WTC11 (cell line): ENCODE results near the gene IRF2. TPM values are rescaled to one million over a fixed set of nuclear protein-coding genes. Genes with fewer than 3 reads are reported as not detected.

Experiments
- ATAC-seq: fragments of 200-7000 bp; cut with Tn5 transposase; 2 replicates; pipeline ENCODE4 v1.10.0; 2021; ENCODE audit warnings: mild to moderate bottlenecking, moderate library complexity
- CTCF ChIA-PET: fragments of 300-600 bp; sonication (Branson Sonifier 250); formaldehyde crosslinking; loops from one replicate; lab custom pipeline; 2021; ENCODE audit warnings: antibody characterized with exemption; lab: Charles Lee
- POLR2A ChIA-PET: fragments of 350-600 bp; sonication (Branson Sonifier 250); formaldehyde crosslinking; loops from one replicate; lab custom pipeline; 2021; ENCODE audit warnings: antibody characterized with exemption; lab: Charles Lee
- DNase-seq: peaks from one replicate; pipeline ENCODE4 v3.0.0; 2021; ENCODE audit warnings: low spot score
- H3K27ac Mint-ChIP-seq: 2 replicates; pipeline ENCODE4 v1.8.0; 2021; ENCODE audit warnings: mixed read lengths
- H3K27me3 Mint-ChIP-seq: 2 replicates; pipeline ENCODE4 v1.8.0; 2021; ENCODE audit warnings: low read depth, mild to moderate bottlenecking, moderate library complexity, mixed read lengths
- H3K36me3 Mint-ChIP-seq: 2 replicates; pipeline ENCODE4 v1.8.0; 2021; ENCODE audit warnings: mixed read lengths
- H3K4me1 Mint-ChIP-seq: 2 replicates; pipeline ENCODE4 v1.8.0; 2022; ENCODE audit warnings: mixed read lengths
- H3K4me3 Mint-ChIP-seq: 2 replicates; pipeline ENCODE4 v1.8.0; 2021; ENCODE audit warnings: mild to moderate bottlenecking, moderate library complexity, mixed read lengths
- H3K9me3 Mint-ChIP-seq: 2 replicates; pipeline ENCODE4 v1.8.0; 2021; ENCODE audit warnings: mixed read lengths
- ARID4B ChIP-seq: sonication (generic); formaldehyde crosslinking; IDR thresholded peaks from 2 replicates; pipeline ENCODE4 v1.8.0; 2023; ENCODE audit warnings: missing genetic modification reagents, mild to moderate bottlenecking, borderline replicate concordance
- ATF1 ChIP-seq: sonication (generic); formaldehyde crosslinking; IDR thresholded peaks from 2 replicates; pipeline ENCODE4 v1.8.1; 2023; ENCODE audit warnings: mild to moderate bottlenecking, moderate library complexity, missing genetic modification reagents
- E2F4 ChIP-seq: sonication (generic); formaldehyde crosslinking; IDR thresholded peaks from 2 replicates; pipeline ENCODE4 v1.8.1; 2022; ENCODE audit warnings: low read depth, mild to moderate bottlenecking, moderate library complexity, missing genetic modification reagents, borderline replicate concordance
- E2F5 ChIP-seq: sonication (generic); formaldehyde crosslinking; IDR thresholded peaks from 2 replicates; pipeline ENCODE4 v1.8.1; 2022; ENCODE audit warnings: mild to moderate bottlenecking, moderate library complexity, missing genetic modification reagents
- ELF4 ChIP-seq: sonication (generic); formaldehyde crosslinking; IDR thresholded peaks from 2 replicates; pipeline ENCODE4 v1.8.1; 2022; ENCODE audit warnings: low read depth, mild to moderate bottlenecking, moderate library complexity, missing genetic modification reagents
- ESRRA ChIP-seq: sonication (generic); formaldehyde crosslinking; IDR thresholded peaks from 2 replicates; pipeline ENCODE4 v1.8.1; 2022; ENCODE audit warnings: mild to moderate bottlenecking, missing genetic modification reagents, borderline replicate concordance
- GABPB1 ChIP-seq: sonication (generic); formaldehyde crosslinking; IDR thresholded peaks from 2 replicates; pipeline ENCODE4 v1.8.1; 2023; ENCODE audit warnings: mild to moderate bottlenecking, missing genetic modification reagents
- IRF2 ChIP-seq: sonication (generic); formaldehyde crosslinking; IDR thresholded peaks from 2 replicates; pipeline ENCODE4 v1.8.0; 2022; ENCODE audit warnings: low read depth, missing genetic modification reagents, borderline replicate concordance
- KAT7 ChIP-seq: sonication (generic); formaldehyde crosslinking; IDR thresholded peaks from 2 replicates; pipeline ENCODE4 v1.8.1; 2023; ENCODE audit warnings: missing genetic modification reagents, mild to moderate bottlenecking, borderline replicate concordance
- MAX ChIP-seq: sonication (generic); formaldehyde crosslinking; IDR thresholded peaks from 2 replicates; pipeline ENCODE4 v1.8.0; 2022; ENCODE audit warnings: mild to moderate bottlenecking, missing genetic modification reagents
- NR2C2 ChIP-seq: sonication (generic); formaldehyde crosslinking; IDR thresholded peaks from 2 replicates; pipeline ENCODE4 v1.8.0; 2022; ENCODE audit warnings: mild to moderate bottlenecking, missing genetic modification reagents
- RELA ChIP-seq: sonication (generic); formaldehyde crosslinking; IDR thresholded peaks from 2 replicates; pipeline ENCODE4 v1.8.1; 2022; ENCODE audit warnings: missing genetic modification reagents, mild to moderate bottlenecking, borderline replicate concordance
- STAT6 ChIP-seq: sonication (generic); formaldehyde crosslinking; conservative IDR thresholded peaks from 2 replicates; pipeline ENCODE4 v1.8.1; 2023; ENCODE audit warnings: mild to moderate bottlenecking, low read depth, missing genetic modification reagents, moderate library complexity
- TEAD4 ChIP-seq: sonication (generic); formaldehyde crosslinking; IDR thresholded peaks from 2 replicates; pipeline ENCODE4 v1.8.0; 2022; ENCODE audit warnings: mild to moderate bottlenecking, missing genetic modification reagents
- TP53 ChIP-seq: sonication (generic); formaldehyde crosslinking; IDR thresholded peaks from 2 replicates; pipeline ENCODE4 v1.8.1; 2023; ENCODE audit warnings: mild to moderate bottlenecking, missing genetic modification reagents
- ZBTB21 ChIP-seq: sonication (generic); formaldehyde crosslinking; IDR thresholded peaks from 2 replicates; pipeline ENCODE4 v1.8.1; 2023; ENCODE audit warnings: mild to moderate bottlenecking, missing genetic modification reagents, borderline replicate concordance
- ZNF232 ChIP-seq: sonication (generic); formaldehyde crosslinking; IDR thresholded peaks from 2 replicates; pipeline ENCODE4 v1.8.0; 2022; ENCODE audit warnings: mild to moderate bottlenecking, missing genetic modification reagents
- ZNF317 ChIP-seq: sonication (generic); formaldehyde crosslinking; IDR thresholded peaks from 2 replicates; pipeline ENCODE4 v1.8.1; 2023; ENCODE audit warnings: low read depth, mild to moderate bottlenecking, moderate library complexity, missing genetic modification reagents, borderline replicate concordance
- ZNF423 ChIP-seq: fragments of 250-450 bp; sonication (Bioruptor Pico); IDR thresholded peaks from 2 replicates; pipeline ENCODE4 v2.1.2; 2022; ENCODE audit warnings: mild to moderate bottlenecking, moderate library complexity
- ZNF512 ChIP-seq: sonication (generic); formaldehyde crosslinking; IDR thresholded peaks from 2 replicates; pipeline ENCODE4 v1.8.1; 2022; ENCODE audit warnings: missing genetic modification reagents, borderline replicate concordance
- total RNA-seq: library from RNA; stranded (reverse); gene quantifications from 3 replicates; pipeline ENCODE4 v1.2.3, GENCODE V29; 2021

IRF2 gene
- total RNA-seq, 1 experiment from 2014 or later = 11.8 TPM

- peaks cover 33% of the 10 kb centered on the region for H3K4me1 Mint-ChIP-seq
- no peak for TF ChIP-seq ARID4B
- TF ChIP-seq TP53 (CRISPR knock-in tag) = no peak
- no peak for TF ChIP-seq E2F4 (CRISPR knock-in tag)
- TF ChIP-seq ATF1 (CRISPR knock-in tag) = no peak
- no peak for TF ChIP-seq ESRRA (CRISPR knock-in tag)
- TF ChIP-seq MAX (CRISPR knock-in tag) = no peak
- TF ChIP-seq ZNF232 (CRISPR knock-in tag) = no peak
- TF ChIP-seq ZBTB21 (CRISPR knock-in tag) = no peak
- no peak for TF ChIP-seq TEAD4 (CRISPR knock-in tag)
- TF ChIP-seq ZNF512 (CRISPR knock-in tag) = no peak
- no peak for TF ChIP-seq STAT6 (CRISPR knock-in tag)
- no peak for TF ChIP-seq ELF4
- TF ChIP-seq ZNF423 (CRISPR knock-in tag) = no peak
- TF ChIP-seq IRF2 = no peak
- TF ChIP-seq ZNF317 (CRISPR knock-in tag) = no peak
- TF ChIP-seq RELA = no peak
- no peak for TF ChIP-seq NR2C2
- TF ChIP-seq E2F5 (CRISPR knock-in tag) = no peak
- TF ChIP-seq GABPB1 (CRISPR knock-in tag) = no peak
- TF ChIP-seq KAT7 (CRISPR knock-in tag) = no peak
- DNase-seq (no peak), ATAC-seq (no peak)
- 0 out of 2 replicates have a peak, but pooled peaks cover 4% of the 10 kb centered on the region for H3K36me3 Mint-ChIP-seq
- no peak overlapping the region for H3K27ac Mint-ChIP-seq
- POLR2A ChIA-PET = interaction anchor here (0.7 kb wide), 1 partner anchor 103 kb away, joined by 3 read pairs; no protein-coding TSS in a partner anchor
- CTCF ChIA-PET = no interaction called here
- peaks cover 3% of the 10 kb centered on the region; the same call in 1 of the 2 replicates for H3K27me3 Mint-ChIP-seq
- H3K9me3 Mint-ChIP-seq = peaks cover 16% of the 10 kb centered on the region
- H3K4me3 Mint-ChIP-seq = no peak overlapping the region
These were observed 123.4 kb downstream of the IRF2 start for GRCh38 chr4:184350964-184351363.
